Astrocyte of the cerebellum (primary cell): ENCODE measurements around the gene HERPUD1.
"Not testable (repeated sequence)": the region's sequence is repeated elsewhere in the genome, so short reads cannot be mapped to it uniquely, and the experiment has no call there.

Source experiments
- DNase-seq: peaks from one replicate; pipeline ENCODE4 v3.0.0-alpha.2; 2011; ENCODE audit warnings: low read depth
- H3K4me3 ChIP-seq: 2 replicates; pipeline ENCODE4 v1.5.1; 2011; ENCODE audit warnings: mild to moderate bottlenecking, low read depth, low read length, moderate library complexity
- in situ Hi-C: cut with HindIII; loops from 2 replicates; pipeline ENCODE4 v1.10.0; 2017; ENCODE audit warnings: low sequenced_read_pairs
- TF ChIP-seq, protein P1 (sequence below): IDR thresholded peaks from 2 replicates; pipeline ENCODE4 v1.5.1; 2012; ENCODE audit warnings: low read length, low read depth, moderate library complexity, mild to moderate bottlenecking; ENCODE audit errors: missing control alignments

The HERPUD1 gene, protein sequence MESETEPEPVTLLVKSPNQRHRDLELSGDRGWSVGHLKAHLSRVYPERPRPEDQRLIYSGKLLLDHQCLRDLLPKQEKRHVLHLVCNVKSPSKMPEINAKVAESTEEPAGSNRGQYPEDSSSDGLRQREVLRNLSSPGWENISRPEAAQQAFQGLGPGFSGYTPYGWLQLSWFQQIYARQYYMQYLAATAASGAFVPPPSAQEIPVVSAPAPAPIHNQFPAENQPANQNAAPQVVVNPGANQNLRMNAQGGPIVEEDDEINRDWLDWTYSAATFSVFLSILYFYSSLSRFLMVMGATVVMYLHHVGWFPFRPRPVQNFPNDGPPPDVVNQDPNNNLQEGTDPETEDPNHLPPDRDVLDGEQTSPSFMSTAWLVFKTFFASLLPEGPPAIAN

DNA sequence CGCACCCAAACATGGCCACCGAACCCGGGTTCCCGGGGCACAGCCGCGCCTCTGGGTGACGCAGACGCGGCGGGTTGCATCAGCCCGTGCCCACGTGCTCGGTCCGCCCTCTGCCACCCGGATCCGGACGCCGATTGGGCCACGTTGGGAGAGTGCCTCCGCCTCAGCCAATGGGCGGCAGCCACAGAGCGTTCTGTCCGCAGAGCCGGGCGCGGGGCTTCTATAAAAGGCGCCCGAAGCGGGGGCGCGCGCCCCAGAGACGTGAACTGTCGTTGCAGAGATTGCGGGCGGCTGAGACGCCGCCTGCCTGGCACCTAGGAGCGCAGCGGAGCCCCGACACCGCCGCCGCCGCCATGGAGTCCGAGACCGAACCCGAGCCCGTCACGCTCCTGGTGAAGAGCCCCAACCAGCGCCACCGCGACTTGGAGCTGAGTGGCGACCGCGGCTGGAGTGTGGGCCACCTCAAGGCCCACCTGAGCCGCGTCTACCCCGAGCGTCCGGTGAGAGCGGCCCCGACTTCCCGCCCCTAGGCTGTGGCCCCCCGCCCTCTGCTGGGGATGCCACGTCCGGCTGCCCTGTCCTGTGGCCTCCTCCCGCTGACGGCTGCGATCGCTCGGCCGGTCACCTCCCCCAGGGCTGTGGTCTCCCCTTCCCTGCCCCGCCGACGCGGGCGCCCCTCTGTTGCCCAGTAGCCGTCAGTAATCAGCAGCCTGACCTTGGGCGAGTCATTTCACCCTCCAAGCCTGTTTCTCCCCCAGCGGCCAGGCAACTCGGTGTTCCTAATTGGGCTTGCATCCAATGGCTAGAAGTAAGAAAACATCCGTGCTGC, at the start of gene HERPUD1:
Gene HERPUD1 (plus strand): TSS at position 251 of the 829 bp plus-strand sequence. CDS start 103 bp downstream, at position 354.
- TF ChIP-seq, protein P1, sequence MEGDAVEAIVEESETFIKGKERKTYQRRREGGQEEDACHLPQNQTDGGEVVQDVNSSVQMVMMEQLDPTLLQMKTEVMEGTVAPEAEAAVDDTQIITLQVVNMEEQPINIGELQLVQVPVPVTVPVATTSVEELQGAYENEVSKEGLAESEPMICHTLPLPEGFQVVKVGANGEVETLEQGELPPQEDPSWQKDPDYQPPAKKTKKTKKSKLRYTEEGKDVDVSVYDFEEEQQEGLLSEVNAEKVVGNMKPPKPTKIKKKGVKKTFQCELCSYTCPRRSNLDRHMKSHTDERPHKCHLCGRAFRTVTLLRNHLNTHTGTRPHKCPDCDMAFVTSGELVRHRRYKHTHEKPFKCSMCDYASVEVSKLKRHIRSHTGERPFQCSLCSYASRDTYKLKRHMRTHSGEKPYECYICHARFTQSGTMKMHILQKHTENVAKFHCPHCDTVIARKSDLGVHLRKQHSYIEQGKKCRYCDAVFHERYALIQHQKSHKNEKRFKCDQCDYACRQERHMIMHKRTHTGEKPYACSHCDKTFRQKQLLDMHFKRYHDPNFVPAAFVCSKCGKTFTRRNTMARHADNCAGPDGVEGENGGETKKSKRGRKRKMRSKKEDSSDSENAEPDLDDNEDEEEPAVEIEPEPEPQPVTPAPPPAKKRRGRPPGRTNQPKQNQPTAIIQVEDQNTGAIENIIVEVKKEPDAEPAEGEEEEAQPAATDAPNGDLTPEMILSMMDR: peak; percentile 6
- in situ Hi-C loops: loop anchor here (5.0 kb wide), 1 partner anchor 65 kb away; the partner anchor contains the start of gene SLC12A3
- peak within 1 kb of the TSS; percentile 99 for H3K4me3 ChIP-seq
- peak; percentile 89 for DNase-seq

DNA sequence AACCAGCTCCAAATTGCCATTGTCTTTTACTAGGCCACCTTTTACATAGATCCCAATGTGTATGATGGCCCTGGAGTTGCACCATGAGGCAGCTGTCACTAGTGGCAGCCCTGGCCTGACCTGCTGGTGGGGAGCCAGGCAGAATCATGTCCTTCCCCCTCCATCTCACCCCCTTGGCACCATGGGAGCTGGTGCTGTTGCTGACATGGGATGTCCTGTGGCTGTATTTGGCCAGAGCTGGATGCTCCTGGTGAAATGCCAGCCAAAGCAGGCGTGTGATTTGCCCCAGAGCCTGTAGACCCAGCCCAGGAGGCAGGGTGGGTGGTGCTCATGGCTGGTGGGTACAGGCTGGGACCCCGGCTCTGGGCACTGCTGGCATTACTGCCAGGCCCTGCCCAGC, 48.4 kb upstream of the HERPUD1 start:
- DNase-seq: no peak
- TF ChIP-seq, protein P1: no peak
- H3K4me3 ChIP-seq: no peak overlapping the region
- in situ Hi-C loops: no loop called here

DNA sequence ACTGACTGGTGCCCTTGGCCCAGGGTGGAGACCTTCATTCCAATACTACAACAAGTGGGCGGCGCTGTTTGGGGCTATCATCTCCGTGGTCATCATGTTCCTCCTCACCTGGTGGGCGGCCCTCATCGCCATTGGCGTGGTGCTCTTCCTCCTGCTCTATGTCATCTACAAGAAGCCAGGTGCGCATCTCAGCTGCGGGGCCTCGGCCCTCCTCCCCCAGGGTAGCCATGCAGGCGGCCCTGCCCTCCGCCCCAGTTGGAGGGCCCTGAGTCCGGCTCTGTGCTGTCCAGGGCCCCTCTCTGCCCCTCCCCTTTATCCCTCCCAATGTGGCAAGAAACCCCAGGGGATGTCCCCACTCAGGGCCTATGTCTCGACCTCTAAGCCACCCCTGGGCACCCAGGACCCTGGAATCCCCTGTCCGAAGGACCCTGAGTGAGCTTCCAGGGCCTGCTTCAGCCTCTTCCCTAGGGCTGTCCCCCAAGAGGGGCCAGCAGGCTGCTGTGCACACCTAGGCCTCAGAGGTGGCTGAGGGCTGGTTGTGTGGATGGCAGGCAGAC, 47.8 kb upstream of the HERPUD1 start:
- TF ChIP-seq, protein P1: no peak
- in situ Hi-C loops: no loop called here

GRCh38 chr16:56884929-56885328, 47.0 kb upstream of the HERPUD1 start:
- H3K4me3 ChIP-seq, in situ Hi-C loops, DNase-seq: not testable (repeated sequence)

More for the DNA sequence above, 47.8 kb upstream of the HERPUD1 start:
- no peak overlapping the region for H3K4me3 ChIP-seq
- DNase-seq: no peak

DNA sequence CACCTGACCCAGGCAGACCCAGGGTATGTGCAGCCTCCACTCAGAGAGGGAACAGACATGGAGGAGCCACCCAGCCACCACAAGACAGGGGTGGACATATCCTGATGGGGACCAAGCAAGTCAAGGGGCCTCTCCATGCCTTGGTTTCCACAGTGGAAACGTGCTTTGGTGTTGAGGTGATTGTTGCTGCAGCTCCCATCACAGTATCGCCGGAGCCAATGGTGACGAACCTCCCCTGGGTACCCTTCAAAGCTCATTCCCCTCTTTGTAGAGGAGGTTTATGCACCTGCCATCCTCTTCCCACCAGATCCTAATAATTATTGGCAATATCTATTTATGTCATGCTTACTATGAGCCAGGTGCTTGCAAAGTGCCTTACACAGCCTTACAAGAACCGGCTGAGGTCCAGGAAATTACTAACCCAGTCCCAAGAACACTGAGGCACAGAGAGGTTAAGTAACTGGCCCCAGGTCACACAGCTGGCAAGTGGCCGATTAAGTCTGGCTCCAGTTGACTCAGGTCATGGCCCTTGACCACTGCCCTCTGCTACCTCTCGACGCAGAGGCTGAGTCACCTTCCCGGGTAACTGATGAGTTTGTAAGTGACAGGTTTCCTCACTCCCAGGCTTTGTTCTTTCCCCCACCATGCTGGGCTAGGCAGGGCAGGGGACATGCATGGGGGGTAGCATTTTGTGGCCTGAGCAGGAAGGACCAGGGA, 46.3 kb upstream of the HERPUD1 start:
- TF ChIP-seq, protein P1: no peak
- DNase-seq: no peak
- in situ Hi-C loops: no loop called here

DNA sequence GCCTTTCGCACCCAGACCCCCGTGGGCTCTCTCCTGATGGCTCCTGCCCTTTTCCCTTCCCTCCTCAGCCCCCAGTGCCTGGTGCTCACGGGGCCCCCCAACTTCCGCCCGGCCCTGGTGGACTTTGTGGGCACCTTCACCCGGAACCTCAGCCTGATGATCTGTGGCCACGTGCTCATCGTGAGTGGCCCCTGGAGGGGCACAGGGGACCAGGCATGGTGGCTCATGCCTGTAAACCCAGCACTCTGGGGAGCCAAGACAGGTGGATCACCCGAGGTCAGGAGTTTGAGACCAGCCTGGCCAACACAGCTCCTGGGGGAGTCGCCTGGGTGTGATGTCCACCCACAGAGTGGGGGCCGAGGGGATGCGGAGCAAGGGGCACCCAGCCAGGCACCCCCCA, 45.6 kb upstream of the HERPUD1 start:
- no peak overlapping the region for H3K4me3 ChIP-seq
- TF ChIP-seq, protein P1: no peak
- DNase-seq: no peak
- in situ Hi-C loops: no loop called here

More for the DNA sequence above, 46.3 kb upstream of the HERPUD1 start:
- no peak overlapping the region for H3K4me3 ChIP-seq
